ENCODE results near the gene TLE3.

Gene TLE3

DNA sequence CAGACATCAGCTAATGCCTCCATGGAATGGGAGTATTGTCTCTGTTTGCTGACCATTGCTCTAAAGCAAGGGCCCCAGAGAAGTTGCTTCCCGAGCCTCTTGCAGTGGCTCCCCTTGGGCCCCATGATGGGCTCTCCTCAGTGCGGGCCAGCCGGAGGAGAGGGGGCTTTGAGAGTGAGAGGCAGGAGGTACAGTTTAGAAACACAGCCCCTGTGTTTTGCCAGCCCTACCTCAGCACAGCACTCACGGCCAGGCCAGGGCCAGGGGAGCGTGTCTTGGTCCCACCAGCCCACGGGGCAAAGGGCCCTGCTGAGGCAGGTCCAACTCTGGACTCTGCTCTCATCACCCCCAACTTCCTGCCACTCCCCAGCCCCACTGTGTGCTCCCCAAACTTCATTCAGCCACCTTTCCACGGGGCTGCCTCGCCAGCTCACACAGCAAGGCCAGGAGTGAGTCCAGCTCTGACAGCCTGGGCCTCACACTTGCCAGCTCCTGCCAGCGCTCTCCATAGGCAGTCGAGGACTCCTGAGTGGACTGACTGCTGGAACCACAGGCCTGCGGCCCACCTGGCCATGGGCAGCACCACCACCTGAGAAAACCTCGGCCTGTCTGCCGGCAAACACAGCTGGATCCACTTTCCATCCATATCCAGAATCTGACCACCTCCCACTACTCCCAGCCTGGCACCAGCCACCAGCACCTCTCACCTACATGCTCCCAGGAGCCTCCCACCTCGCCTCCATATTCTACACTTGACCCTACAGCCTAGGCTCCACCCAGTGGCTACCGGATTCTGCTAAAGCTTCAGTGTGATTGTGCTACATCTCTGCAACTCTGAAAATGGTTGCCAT, 99.0 kb downstream of the TLE3 start:
- Histone ChIP-seq H3F3A (ENCODE audit: insufficient read depth) (no peaks in the 10 kb centered on the region), H3K27ac (ENCODE audit: low read depth, low read length) (no peak overlapping the region), H4K20me1 (ENCODE audit: low read depth, low read length) (no peaks in the 10 kb centered on the region), H3K9ac (ENCODE audit: low read length) (no peak overlapping the region), H2AFZ (ENCODE audit: low read depth, low read length, severe bottlenecking) (no peak overlapping the region), H3K4me3 (ENCODE audit: insufficient read depth, low read length, poor library complexity, severe bottlenecking) (no peak overlapping the region), H3K9me2 (replicated peaks; ENCODE audit: insufficient read depth, low read length) (no peaks in the 10 kb centered on the region), H3K9me3 (ENCODE audit: insufficient read depth, low read length) (peaks cover 5% of the 10 kb centered on the region; the same call in 1 of the 2 replicates), H3K27me3 (ENCODE audit: low read length) (no peaks in the 10 kb centered on the region), H3K79me2 (ENCODE audit: insufficient read depth, low read length) (no peaks in the 10 kb centered on the region), H3K36me3 (ENCODE audit: low read length) (no peaks in the 10 kb centered on the region), H3K4me2 (ENCODE audit: low read depth, low read length, poor library complexity, severe bottlenecking) (no peak overlapping the region)
- TF ChIP-seq EZH2phosphoT487 (conservative IDR thresholded peaks at IDR 0.05; ENCODE audit: low read length): no peak

DNA sequence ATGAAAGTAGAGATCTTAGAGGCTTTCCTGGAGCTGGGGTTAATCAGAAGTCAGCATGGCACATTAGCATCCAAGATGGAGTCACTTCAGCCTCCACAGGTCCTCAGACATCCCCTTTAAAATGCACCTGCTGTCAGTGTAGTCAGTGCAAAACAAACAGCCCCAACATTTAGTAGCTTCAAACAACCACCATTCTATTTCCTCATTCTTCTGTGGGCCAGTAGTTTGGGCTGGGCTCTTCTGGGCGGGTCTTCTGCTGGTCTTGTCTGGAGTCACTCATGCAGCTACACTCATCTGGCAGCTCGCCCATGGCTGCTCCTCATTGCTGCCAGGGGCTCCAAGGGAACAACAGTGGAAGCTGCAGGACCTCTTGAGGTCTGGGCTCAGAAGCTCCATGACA, 99.9 kb downstream of the TLE3 start:
- peaks cover under 1% of the 10 kb centered on the region; the same call in 1 of the 2 replicates for H3K9me3 ChIP-seq (ENCODE audit: insufficient read depth, low read length)
- H3F3A ChIP-seq (ENCODE audit: insufficient read depth): no peaks in the 10 kb centered on the region
- H3K9ac ChIP-seq (ENCODE audit: low read length): no peak overlapping the region
- H2AFZ ChIP-seq (ENCODE audit: low read depth, low read length, severe bottlenecking): no peak overlapping the region
- TF ChIP-seq, protein P1, sequence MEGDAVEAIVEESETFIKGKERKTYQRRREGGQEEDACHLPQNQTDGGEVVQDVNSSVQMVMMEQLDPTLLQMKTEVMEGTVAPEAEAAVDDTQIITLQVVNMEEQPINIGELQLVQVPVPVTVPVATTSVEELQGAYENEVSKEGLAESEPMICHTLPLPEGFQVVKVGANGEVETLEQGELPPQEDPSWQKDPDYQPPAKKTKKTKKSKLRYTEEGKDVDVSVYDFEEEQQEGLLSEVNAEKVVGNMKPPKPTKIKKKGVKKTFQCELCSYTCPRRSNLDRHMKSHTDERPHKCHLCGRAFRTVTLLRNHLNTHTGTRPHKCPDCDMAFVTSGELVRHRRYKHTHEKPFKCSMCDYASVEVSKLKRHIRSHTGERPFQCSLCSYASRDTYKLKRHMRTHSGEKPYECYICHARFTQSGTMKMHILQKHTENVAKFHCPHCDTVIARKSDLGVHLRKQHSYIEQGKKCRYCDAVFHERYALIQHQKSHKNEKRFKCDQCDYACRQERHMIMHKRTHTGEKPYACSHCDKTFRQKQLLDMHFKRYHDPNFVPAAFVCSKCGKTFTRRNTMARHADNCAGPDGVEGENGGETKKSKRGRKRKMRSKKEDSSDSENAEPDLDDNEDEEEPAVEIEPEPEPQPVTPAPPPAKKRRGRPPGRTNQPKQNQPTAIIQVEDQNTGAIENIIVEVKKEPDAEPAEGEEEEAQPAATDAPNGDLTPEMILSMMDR (IDR thresholded peaks at IDR 0.05; ENCODE audit: insufficient read depth, low read length, poor library complexity, severe bottlenecking): no peak
- TF ChIP-seq EZH2phosphoT487 (conservative IDR thresholded peaks at IDR 0.05; ENCODE audit: low read length): no peak
- H3K27ac ChIP-seq (ENCODE audit: low read depth, low read length): no peak overlapping the region
- no peak overlapping the region for H3K4me2 ChIP-seq (ENCODE audit: low read depth, low read length, poor library complexity, severe bottlenecking)
- no peaks in the 10 kb centered on the region for H3K36me3 ChIP-seq (ENCODE audit: low read length)
- no peaks in the 10 kb centered on the region for H3K27me3 ChIP-seq (ENCODE audit: low read length)
- H4K20me1 ChIP-seq (ENCODE audit: low read depth, low read length): no peaks in the 10 kb centered on the region
- H3K4me3 ChIP-seq (ENCODE audit: insufficient read depth, low read length, poor library complexity, severe bottlenecking): no peak overlapping the region
- no peaks in the 10 kb centered on the region for H3K79me2 ChIP-seq (ENCODE audit: insufficient read depth, low read length)
- H3K9me2 ChIP-seq (replicated peaks; ENCODE audit: insufficient read depth, low read length): no peaks in the 10 kb centered on the region
